Suprapubic skin (tissue), 4 donors: ENCODE data around the gene MRPL23.

Source experiments
- CTCF ChIP-seq, 2 donors: fragments of 200-600 bp in 1 of 2; fragments of 450-650 bp in 1 of 2; sonication (generic) in 1 of 2; IDR thresholded peaks; one replicate each; pipeline ENCODE4 v1.5.1; 2016 to 2019; ENCODE audit warnings: antibody characterized with exemption in 2 of 2, mild to moderate bottlenecking in 1 of 2, moderate library complexity in 1 of 2
- EP300 ChIP-seq: sonication (generic); formaldehyde crosslinking; IDR thresholded peaks from one replicate; pipeline ENCODE4 v1.6.1; 2017; ENCODE audit warnings: antibody characterized with exemption
- POLR2A ChIP-seq, 2 donors: fragments of 450-650 bp; IDR thresholded peaks; one replicate each; pipeline ENCODE4 v1.6.1; 2017; ENCODE audit warnings: antibody characterized with exemption in 2 of 2, mild to moderate bottlenecking in 2 of 2, moderate library complexity in 2 of 2
- POLR2AphosphoS5 ChIP-seq, 3 donors: sonication (generic); formaldehyde crosslinking; IDR thresholded peaks; one replicate each; pipeline ENCODE4 v1.6.1; 2017; ENCODE audit warnings: antibody characterized with exemption in 3 of 3

- TF ChIP-seq CTCF (IDR thresholded peaks at IDR 0.05) (no peak), EP300 (no peak), POLR2AphosphoS5 (IDR thresholded peaks at IDR 0.05) (no peak), POLR2A (IDR thresholded peaks at IDR 0.05) (no peak)
Measured at GRCh38 chr11:1969776-1970175, 22.6 kb downstream of the MRPL23 start.
